ENCODE results near the gene SEMA3C.

- TF ChIP-seq CTCF (IDR thresholded peaks at IDR 0.05) (no peak), POLR2A (IDR thresholded peaks at IDR 0.05) (no peak)
Measured at GRCh38 chr7:80779456-80779855, 139.4 kb downstream of the SEMA3C start.
